Measurements from ENCODE around the gene CCDC112.
A peak's percentile ranks its signal among the peaks of the same experiment; 100 is the strongest.

CCDC112 gene

GRCh38 chr5:115296124-115297022 is at the start of gene CCDC112:
TSS of gene CCDC112 (minus strand) at chr5:115296654. CDS start at chr5:115296543, 111 bp downstream.
- peak; percentile 92 for DNase-seq

GRCh38 chr5:115345344-115345743 is 48.9 kb upstream of the CCDC112 start:
- DNase-seq = no peak

- DNase-seq = no peak
Observed at GRCh38 chr5:115343855-115344254, 47.4 kb upstream of the CCDC112 start.

GRCh38 chr5:115342590-115343377 is 46.3 kb upstream of the CCDC112 start:
- DNase-seq = no peak

GRCh38 chr5:115341745-115342144 is 45.3 kb upstream of the CCDC112 start:
- DNase-seq = no peak

- DNase-seq = no peak
Observed at GRCh38 chr5:115338851-115339250, 42.4 kb upstream of the CCDC112 start.

- DNase-seq = no peak
Observed at GRCh38 chr5:115337882-115338281, 41.4 kb upstream of the CCDC112 start.

GRCh38 chr5:115336964-115337363 is 40.5 kb upstream of the CCDC112 start:
- no peak for DNase-seq

GRCh38 chr5:115336201-115336720 is 39.8 kb upstream of the CCDC112 start:
- no peak for DNase-seq

GRCh38 chr5:115335301-115335700 is 38.8 kb upstream of the CCDC112 start:
- DNase-seq = no peak

- no peak for DNase-seq
Observed at GRCh38 chr5:115333164-115333563, 36.7 kb upstream of the CCDC112 start.

GRCh38 chr5:115330830-115331229 is 34.4 kb upstream of the CCDC112 start:
- no peak for DNase-seq

GRCh38 chr5:115329475-115329874 is 33.0 kb upstream of the CCDC112 start:
- no peak for DNase-seq

GRCh38 chr5:115328617-115329274 is 32.3 kb upstream of the CCDC112 start:
- peak; percentile 14 for DNase-seq

- DNase-seq = no peak
Observed at GRCh38 chr5:115325296-115325959, 29.0 kb upstream of the CCDC112 start.

GRCh38 chr5:115324021-115324420 is 27.6 kb upstream of the CCDC112 start:
- DNase-seq = no peak

GRCh38 chr5:115322729-115323128 is 26.3 kb upstream of the CCDC112 start:
- no peak for DNase-seq

- no peak for DNase-seq
Observed at GRCh38 chr5:115321309-115321708, 24.9 kb upstream of the CCDC112 start.

GRCh38 chr5:115320515-115320914 is 24.1 kb upstream of the CCDC112 start:
- DNase-seq = no peak

GRCh38 chr5:115320006-115320405 is 23.6 kb upstream of the CCDC112 start:
- DNase-seq = no peak

GRCh38 chr5:115319007-115319406 is 22.6 kb upstream of the CCDC112 start:
- DNase-seq = no peak

GRCh38 chr5:115317736-115318135 is 21.3 kb upstream of the CCDC112 start:
- no peak for DNase-seq

GRCh38 chr5:115317320-115317719 is 20.9 kb upstream of the CCDC112 start:
- DNase-seq = no peak
